Measurements from ENCODE around the gene CFAP410.
"Not testable (repeated sequence)": the region's sequence is repeated elsewhere in the genome, so short reads cannot be mapped to it uniquely, and the experiment has no call there.

Gene CFAP410

DNA sequence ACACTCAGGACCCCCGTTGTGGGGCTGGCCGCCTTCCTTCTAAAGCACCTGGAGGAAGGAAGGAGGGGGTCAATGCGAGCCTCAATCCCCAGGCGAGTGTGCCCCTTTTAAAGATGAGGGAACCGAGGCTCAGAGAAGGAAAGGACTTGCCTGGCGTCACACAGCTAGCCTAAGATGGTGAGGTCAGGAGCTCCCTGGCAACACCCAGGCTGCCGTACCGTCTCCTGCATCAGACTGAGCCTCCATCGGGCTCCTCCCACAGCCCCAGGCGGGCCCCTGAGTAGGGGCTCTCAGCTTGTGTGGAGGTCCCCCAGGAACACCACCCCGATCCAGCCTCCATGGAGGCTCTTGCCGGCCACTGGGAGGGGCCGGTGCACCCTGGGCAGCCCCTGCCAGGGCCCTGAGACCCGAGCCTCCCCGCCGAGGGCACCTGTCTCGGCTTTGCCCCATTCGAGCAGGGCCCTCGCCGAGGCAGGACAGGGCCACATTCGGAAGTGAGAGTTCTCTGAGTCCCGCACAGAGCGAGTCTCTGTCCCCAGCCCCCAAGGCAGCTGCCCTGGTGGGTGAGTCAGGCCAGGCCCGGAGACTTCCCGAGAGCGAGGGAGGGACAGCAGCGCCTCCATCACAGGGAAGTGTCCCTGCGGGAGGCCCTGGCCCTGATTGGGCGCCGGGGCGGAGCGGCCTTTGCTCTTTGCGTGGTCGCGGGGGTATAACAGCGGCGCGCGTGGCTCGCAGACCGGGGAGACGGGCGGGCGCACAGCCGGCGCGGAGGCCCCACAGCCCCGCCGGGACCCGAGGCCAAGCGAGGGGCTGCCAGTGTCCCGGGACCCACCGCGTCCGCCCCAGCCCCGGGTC lies 53.8 kb downstream of the CFAP410 start, which contains the start of gene AIRE:
TSS of gene AIRE (plus strand) at position 739 of the 855 bp plus-strand sequence. CDS start 131 bp downstream, outside the sequence.
- TF ChIP-seq, protein P1, sequence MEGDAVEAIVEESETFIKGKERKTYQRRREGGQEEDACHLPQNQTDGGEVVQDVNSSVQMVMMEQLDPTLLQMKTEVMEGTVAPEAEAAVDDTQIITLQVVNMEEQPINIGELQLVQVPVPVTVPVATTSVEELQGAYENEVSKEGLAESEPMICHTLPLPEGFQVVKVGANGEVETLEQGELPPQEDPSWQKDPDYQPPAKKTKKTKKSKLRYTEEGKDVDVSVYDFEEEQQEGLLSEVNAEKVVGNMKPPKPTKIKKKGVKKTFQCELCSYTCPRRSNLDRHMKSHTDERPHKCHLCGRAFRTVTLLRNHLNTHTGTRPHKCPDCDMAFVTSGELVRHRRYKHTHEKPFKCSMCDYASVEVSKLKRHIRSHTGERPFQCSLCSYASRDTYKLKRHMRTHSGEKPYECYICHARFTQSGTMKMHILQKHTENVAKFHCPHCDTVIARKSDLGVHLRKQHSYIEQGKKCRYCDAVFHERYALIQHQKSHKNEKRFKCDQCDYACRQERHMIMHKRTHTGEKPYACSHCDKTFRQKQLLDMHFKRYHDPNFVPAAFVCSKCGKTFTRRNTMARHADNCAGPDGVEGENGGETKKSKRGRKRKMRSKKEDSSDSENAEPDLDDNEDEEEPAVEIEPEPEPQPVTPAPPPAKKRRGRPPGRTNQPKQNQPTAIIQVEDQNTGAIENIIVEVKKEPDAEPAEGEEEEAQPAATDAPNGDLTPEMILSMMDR (IDR thresholded peaks at IDR 0.05; ENCODE audit: insufficient read depth, low read depth, low read length, missing control alignments), result no peak
- DNase-seq (ENCODE audit: low read depth), result no peak
- H3K4me3 ChIP-seq (ENCODE audit: low read depth, low read length), result no peak within 1 kb of the TSS

DNA sequence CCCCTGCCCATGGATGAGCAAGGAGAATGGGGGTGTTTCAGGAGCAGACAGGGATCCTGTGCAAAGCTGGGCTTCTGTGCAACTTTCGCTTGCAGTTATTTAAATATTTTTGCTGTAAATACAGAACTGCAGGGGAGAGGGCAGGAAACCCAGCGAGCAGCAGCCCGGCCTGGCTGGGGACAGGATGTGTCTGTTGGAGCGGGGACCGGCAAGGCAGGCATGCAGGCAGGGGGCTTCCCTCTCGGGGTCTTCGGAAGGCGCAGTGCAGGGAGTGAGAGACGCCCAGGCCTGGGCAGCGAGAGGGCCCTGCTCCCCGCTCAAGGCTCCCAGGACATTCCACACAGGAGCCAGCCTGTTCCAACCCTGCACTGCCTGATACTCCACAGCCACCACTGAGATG lies 55.2 kb downstream of the CFAP410 start:
- H3K4me3 ChIP-seq (ENCODE audit: low read depth, low read length), result no peak overlapping the region
- no peak for DNase-seq (ENCODE audit: low read depth)
- TF ChIP-seq, protein P1 (IDR thresholded peaks at IDR 0.05; ENCODE audit: insufficient read depth, low read depth, low read length, missing control alignments), result no peak

DNA sequence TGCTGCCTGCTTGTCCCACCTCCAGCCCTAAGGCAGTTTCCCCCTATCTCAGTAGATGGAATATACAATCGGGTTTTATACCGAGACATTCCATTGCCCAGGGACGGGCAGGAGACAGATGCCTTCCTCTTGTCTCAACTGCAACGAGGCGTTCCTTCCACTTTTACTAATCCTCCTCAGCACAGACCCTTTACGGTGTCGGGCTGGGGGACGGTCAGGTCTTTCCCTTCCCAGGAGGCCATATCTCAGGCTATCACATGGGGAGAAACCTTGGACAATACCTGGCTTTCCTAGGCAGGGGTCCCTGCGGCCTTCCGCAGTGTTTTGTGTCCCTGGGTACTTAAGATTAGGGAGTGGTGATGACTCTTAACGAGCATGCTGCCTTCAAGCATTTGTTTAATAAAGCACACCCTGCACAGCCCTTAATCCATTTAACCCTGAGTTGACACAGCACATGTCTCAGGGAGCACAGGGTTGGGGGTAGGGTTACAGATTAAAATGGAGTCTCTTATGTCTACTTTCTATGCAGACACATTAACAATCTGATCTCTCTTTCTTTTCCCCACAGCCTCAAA lies 55.9 kb downstream of the CFAP410 start:
- not testable (repeated sequence) for DNase-seq (ENCODE audit: low read depth); H3K4me3 ChIP-seq (ENCODE audit: low read depth, low read length)

DNA sequence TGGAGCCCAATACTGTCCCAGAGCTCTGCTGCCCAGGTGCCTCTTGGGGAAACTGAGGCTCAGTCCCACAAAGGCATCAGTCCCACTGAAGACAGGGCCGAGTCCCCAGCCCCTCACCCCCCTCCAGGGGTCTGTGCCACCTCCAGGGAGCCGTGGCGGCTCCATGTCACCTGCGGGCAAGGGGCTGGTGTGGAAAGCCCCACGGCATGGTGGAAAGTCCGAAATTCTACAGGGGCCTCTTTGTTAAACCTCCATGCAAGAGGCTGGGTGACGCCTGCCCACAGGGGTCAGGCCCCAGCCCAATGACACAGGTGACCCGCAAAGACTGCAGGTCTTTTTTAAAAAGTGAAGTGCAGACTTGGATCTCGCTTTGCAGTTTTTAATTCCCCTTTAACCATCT lies 56.8 kb downstream of the CFAP410 start:
- TF ChIP-seq, protein P1 (IDR thresholded peaks at IDR 0.05; ENCODE audit: insufficient read depth, low read depth, low read length, missing control alignments), result no peak
- no peak overlapping the region for H3K4me3 ChIP-seq (ENCODE audit: low read depth, low read length)
- no peak for DNase-seq (ENCODE audit: low read depth)

DNA sequence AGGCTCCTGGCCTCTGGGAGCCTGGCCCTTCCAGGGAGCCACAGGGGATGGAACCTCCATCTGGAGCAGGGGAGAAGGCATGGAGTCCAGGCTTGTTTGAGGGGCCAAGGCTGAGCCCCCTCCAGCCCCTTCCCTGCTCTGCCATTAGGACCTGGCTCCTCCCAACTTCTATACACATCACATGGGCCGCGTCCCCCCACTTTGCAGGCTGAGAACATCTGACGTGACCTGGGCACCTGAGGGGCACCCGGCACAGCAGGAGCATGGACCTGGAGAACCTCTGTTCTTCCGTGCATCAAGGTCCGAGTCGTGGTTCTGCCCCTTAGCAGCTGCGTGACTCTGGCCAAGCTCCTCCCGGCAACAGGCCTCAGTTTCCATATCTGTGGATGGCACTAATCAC lies 57.4 kb downstream of the CFAP410 start:
- DNase-seq (ENCODE audit: low read depth), result no peak
- TF ChIP-seq, protein P1 (IDR thresholded peaks at IDR 0.05; ENCODE audit: insufficient read depth, low read depth, low read length, missing control alignments), result no peak
- H3K4me3 ChIP-seq (ENCODE audit: low read depth, low read length), result no peak overlapping the region

DNA sequence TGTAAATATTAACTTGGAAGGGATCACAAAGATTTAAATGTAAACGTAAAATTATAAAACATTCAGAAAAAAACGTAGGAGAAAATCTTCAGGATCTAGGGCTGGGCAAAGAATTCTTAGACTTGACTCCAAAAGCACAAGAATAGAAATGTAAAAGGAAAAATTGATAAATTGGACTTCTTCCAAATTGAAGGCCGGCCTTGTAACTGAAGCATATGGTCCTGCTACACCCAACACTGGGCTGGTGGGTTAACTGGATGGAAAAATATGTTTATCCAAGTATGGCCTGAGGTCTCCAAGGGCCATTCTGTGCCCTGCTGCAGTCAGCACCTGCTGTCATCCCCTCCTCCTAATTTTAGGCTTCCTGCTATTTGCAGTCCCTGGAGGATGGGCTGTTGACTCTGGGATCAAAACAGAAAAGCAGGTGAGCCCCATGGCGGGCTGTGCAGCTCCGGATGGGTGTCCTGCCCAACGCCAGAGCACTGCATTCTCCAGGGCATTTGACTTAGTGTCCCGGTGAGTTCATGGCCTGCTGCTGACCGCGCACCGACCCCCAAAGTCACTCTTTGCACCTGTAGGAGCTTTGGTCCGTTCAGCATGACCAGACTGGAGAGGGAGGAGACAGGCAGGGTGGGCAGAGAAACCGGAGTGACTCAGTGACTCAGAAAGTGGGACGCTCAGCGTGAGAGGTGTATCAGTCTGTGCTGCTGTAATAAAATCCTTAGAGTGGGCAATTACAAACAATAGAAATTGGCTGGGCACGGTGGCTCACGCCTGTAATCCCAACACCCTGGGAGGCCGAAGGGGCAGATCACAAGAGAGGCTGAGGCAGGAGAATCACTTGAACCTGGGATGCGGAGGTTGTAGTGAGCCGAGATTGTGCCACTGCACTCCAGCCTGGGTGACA lies 59.6 kb downstream of the CFAP410 start:
- no peak overlapping the region for H3K4me3 ChIP-seq (ENCODE audit: low read depth, low read length)
- TF ChIP-seq, protein P1 (IDR thresholded peaks at IDR 0.05; ENCODE audit: insufficient read depth, low read depth, low read length, missing control alignments), result no peak
- no peak for DNase-seq (ENCODE audit: low read depth)

All from GM12865 (cell line).